Measurements from ENCODE around the gene PI4KA.

PI4KA gene

GRCh38 chr22:20881869-20882815 lies 23.5 kb upstream of the PI4KA start:
- no peak for DNase-seq

- DNase-seq, result no peak
Observed at GRCh38 chr22:20881231-20881630, 22.6 kb upstream of the PI4KA start.

GRCh38 chr22:20877715-20878114 lies 19.1 kb upstream of the PI4KA start:
- no peak for DNase-seq

GRCh38 chr22:20875296-20875695 lies 16.7 kb upstream of the PI4KA start:
- DNase-seq, result no peak

GRCh38 chr22:20873214-20873613 lies 14.6 kb upstream of the PI4KA start:
- DNase-seq, result no peak

GRCh38 chr22:20869234-20869633 lies 10.6 kb upstream of the PI4KA start:
- DNase-seq, result no peak

- no peak for DNase-seq
Observed at GRCh38 chr22:20868025-20868962, 9.7 kb upstream of the PI4KA start.

- DNase-seq, result peak; percentile 37
Observed at GRCh38 chr22:20867179-20868024, 8.8 kb upstream of the PI4KA start.

- DNase-seq, result no peak
Observed at GRCh38 chr22:20866736-20867135, 8.1 kb upstream of the PI4KA start.

GRCh38 chr22:20865875-20866445 lies 7.3 kb upstream of the PI4KA start:
- no peak for DNase-seq

GRCh38 chr22:20865331-20865730 lies 6.7 kb upstream of the PI4KA start:
- DNase-seq, result no peak

GRCh38 chr22:20864186-20864908 lies 5.7 kb upstream of the PI4KA start:
- no peak for DNase-seq

GRCh38 chr22:20863366-20863765 lies 4.8 kb upstream of the PI4KA start:
- no peak for DNase-seq

- no peak for DNase-seq
Observed at GRCh38 chr22:20862540-20862939, 3.9 kb upstream of the PI4KA start.

GRCh38 chr22:20859615-20860014 lies 1.0 kb upstream of the PI4KA start:
- no peak for DNase-seq

GRCh38 chr22:20857838-20858614 lies 585 bp downstream of the PI4KA start:
- peak; percentile 84 for DNase-seq

GRCh38 chr22:20857247-20857643 lies 1.4 kb downstream of the PI4KA start:
- no peak for DNase-seq

- DNase-seq, result no peak
Observed at GRCh38 chr22:20853236-20853660, 5.4 kb downstream of the PI4KA start.

- DNase-seq, result no peak
Observed at GRCh38 chr22:20852503-20852902, 6.1 kb downstream of the PI4KA start.

GRCh38 chr22:20852076-20852475 lies 6.5 kb downstream of the PI4KA start:
- DNase-seq, result no peak
